GM12874 (cell line): ENCODE data around the gene CENPT.

Source experiments
- TF ChIP-seq, protein P1 (sequence below): IDR thresholded peaks from 2 replicates; pipeline ENCODE4 v1.5.1; 2011; ENCODE audit warnings: low read depth, mild to moderate bottlenecking, control low read depth, low read length, moderate library complexity; ENCODE audit not compliant: insufficient read depth

The CENPT gene

GRCh38 chr16:67847064-67847861 lies at the start of gene CENPT:
Gene CENPT (minus strand): TSS chr16:67847693. CDS start chr16:67833859, 13,834 bp downstream.
- TF ChIP-seq, protein P1, sequence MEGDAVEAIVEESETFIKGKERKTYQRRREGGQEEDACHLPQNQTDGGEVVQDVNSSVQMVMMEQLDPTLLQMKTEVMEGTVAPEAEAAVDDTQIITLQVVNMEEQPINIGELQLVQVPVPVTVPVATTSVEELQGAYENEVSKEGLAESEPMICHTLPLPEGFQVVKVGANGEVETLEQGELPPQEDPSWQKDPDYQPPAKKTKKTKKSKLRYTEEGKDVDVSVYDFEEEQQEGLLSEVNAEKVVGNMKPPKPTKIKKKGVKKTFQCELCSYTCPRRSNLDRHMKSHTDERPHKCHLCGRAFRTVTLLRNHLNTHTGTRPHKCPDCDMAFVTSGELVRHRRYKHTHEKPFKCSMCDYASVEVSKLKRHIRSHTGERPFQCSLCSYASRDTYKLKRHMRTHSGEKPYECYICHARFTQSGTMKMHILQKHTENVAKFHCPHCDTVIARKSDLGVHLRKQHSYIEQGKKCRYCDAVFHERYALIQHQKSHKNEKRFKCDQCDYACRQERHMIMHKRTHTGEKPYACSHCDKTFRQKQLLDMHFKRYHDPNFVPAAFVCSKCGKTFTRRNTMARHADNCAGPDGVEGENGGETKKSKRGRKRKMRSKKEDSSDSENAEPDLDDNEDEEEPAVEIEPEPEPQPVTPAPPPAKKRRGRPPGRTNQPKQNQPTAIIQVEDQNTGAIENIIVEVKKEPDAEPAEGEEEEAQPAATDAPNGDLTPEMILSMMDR, result no peak

- TF ChIP-seq, protein P1, result no peak
Measured at GRCh38 chr16:67897231-67897630, 49.7 kb upstream of the CENPT start.

DNA sequence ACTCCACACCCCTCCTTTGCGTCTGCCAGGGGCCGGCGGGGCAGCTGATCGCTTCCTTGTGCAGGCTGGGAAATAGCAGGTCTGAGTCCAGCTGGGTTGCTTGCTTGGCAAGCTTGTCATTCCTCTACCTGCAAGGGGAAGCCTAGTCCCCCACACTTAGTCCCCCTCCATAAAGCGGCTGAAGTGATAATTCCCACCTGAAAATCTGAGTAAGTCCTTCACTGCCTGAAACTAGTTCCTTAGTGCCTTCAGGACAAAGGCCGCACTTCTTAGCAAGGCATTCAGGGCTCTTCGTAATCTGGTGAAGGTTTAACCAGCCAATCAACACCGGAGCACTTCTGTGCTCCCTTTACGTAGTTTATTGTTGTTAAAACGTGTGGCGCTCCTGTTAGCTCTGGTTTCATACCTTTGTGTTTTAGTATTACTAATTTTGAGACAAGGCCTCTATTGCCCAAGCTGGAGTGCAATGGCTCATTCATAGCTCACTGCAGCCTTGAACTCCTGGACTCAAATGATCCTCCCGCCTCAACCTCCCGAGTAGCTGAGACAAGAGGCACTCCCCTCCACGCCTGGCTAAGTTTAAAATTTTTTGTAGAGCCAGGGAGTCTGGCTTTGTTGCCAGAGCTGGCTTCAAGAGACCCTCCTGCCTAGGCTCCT lies 46.4 kb upstream of the CENPT start:
- TF ChIP-seq, protein P1, result no peak

DNA sequence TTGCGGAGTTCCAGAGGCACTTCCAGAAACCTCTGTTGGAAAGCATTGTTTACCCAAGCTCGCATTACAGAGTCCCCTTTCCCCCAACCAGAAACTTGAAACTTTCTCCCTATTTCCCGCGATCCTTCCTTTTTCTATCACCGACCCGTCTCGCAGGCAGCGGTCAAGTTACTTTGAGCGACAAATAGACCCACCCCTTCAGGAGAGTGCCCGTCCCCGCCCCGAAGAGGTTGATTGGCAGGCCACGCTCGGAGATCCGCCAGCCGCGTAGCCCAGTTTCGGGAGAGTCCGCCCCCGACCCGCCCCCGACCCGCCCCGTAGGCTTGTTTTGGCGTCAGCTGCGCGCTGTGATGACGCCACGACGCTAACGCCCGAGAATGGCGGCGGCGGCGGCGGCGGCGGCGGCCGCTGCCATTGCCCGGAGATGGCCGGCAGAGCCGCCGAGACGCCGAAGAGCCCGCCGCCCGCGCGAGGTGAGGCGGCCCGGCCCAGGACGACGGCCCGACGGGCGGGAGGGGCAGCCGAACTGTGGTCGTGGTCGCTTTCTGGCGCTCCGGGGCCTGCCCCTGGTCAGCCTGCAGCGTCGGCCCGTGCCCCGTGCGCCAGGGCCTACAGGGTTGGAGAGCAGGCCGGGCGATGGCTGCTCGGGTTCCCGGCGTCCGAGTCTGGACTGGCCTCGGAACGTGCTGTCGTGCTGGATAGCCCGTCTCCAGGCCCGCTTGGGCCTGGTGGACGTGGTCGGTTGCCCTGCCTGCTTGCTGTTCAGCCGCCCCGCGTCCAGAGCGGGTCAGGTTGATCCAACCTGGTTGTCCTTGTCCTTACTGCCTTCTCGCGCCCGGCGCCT lies 45.6 kb upstream of the CENPT start, which contains the start of gene PSKH1:
TSS of gene PSKH1 (plus strand) at position 356 of the 844 bp plus-strand sequence. CDS start 15,496 bp downstream, outside the sequence.
- TF ChIP-seq, protein P1, result no peak

- TF ChIP-seq, protein P1, result no peak
Measured at GRCh38 chr16:67892375-67892774, 44.9 kb upstream of the CENPT start.

GRCh38 chr16:67888331-67888730 lies 40.8 kb upstream of the CENPT start:
- TF ChIP-seq, protein P1, result no peak

DNA sequence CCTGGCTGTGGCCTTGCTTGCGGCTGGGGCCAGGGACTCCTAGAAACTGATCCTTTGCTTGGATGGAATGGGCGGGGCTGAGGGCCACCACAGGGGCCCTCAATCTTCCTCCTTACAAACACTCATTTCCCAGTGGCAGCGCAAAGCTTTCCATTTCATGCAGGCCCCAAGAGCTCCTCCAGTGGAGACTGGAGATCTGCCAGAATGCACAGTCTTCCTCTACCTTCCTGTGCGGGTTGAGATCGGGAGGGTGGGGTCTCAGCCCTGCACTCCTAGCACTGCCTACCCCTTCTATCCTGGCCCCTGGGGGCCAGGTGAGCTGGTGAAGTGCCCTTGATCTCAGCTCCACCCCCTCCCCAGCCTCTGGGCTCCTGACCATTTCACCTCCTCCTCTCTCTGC lies 38.9 kb upstream of the CENPT start:
- TF ChIP-seq, protein P1, result no peak
